ENCODE data around the gene CD226.
"Not testable (repeated sequence)": the region's sequence is repeated elsewhere in the genome, so short reads cannot be mapped to it uniquely, and the experiment has no call there.

The CD226 gene

DNA sequence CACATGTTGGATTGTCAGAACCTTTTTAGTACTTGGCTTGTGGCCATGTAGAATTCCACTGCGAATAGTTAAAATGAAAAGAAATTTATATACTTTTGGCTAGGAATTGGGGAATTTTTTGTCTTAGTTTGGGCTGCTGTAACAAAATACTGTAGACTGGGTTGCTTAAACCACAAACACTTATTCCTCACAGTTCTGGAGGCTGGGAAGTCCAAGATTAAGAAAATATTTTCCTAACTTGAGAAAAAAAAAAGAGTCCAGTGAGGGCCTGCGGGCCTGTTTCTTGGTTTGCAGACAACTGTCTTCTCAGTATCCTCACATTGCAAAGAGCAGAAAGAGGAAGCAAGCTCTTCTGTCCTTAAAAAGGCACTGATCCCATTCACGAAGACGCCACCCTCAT lies 81.9 kb downstream of the CD226 start:
- no peak for FAIRE-seq

- not testable (repeated sequence) for FAIRE-seq
Measured at GRCh38 chr18:69864802-69865201, 82.9 kb downstream of the CD226 start.

DNA sequence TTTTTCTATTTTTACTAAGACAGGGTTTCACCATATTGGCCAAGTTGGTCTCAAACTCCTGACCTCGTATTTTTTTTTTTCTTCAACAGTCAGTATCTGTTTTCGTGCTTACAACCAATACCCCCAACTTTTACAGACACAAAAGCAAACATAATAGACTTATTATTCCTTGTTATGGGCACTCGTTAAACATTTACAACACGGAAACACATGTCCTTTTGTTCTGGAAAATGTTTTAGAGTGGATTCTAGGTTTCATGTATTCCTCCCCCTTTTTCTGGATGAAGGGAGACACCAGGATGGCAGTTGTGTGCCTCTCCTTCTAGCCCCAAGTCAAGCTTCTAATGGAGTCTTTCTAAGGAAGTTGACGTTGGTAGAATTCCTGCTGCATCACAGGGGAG lies 88.8 kb downstream of the CD226 start:
- FAIRE-seq, result no peak

DNA sequence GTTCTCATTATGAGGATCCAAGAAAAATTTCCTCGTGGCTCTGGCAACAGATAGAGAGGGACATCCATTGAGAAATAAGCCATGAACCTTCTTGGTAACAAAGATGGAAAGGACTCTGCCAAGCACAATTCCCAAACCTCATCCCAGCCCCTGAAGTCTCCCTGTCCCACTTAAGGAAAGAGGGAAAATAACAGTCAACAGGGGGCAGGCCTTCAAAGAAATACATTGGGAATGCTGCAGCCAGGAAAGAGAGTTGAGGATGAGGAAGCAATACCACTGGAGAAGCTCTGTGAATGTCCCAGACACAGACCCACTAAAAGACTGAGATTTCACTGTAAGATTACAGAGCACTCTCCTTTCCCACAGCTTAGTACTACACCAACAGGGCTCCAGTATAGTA lies 93.2 kb downstream of the CD226 start:
- no peak for FAIRE-seq

DNA sequence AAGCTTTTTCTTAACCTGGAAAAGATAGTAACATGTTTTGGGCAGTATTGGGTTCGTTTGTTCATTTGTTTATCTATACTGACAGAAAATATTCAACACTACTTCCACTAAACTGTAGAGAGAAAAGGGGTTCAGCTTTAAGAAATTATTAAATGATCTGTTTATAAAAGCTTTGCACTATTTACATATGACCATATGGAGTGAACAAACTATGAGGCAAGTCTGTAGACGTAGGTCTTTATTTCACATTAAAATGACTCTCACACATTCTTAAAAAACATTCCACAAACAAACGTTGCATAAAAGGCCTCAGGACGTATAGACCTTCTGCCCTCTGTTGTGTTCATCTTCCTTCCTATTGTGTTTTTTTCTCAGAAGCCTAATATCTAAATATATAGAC lies 94.6 kb downstream of the CD226 start:
- FAIRE-seq, result no peak

DNA sequence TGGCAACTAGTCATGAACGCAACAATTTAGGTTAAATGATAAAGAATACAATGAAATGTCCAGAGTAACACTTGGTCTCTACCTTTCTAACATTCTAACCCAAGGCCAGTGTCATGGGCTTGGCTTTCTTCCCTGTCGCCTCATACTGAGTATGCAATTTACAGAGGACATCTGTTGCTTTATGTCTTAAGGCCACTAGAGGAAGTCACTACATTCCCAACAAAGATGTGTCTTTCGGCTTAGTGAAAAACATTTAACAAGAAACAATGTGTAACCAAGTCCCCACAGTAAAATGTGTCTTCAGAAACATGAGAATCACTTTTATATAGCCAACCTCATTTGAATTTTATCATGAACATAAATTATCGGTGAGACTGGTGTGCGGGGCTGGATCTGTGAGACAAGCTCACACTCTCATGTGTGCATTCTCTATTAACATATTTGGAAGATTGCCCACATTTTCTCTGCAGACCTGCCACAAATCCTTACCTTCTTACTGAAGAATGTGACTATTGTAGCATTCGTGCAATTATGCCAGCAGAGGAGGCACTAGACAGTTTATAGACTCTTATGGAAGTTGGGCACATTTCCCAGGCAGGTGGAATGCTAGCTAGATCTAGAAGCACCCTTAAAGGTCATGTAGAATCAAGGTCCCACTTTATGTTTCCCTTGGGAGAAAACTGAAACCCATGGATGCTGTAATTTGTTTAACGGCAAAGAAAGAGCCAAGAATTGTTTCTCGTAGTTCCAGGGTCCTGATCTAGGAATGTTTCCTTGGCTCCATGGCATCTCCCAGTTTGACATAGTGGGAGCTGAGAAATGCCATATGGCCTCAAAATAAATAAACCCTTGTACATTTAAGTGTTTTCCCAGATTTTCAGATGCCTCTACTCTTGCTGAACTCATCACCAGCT lies 101.8 kb downstream of the CD226 start:
- peak; percentile 85 for FAIRE-seq

- FAIRE-seq, result no peak
Measured at GRCh38 chr18:69844656-69845055, 103.0 kb downstream of the CD226 start.

DNA sequence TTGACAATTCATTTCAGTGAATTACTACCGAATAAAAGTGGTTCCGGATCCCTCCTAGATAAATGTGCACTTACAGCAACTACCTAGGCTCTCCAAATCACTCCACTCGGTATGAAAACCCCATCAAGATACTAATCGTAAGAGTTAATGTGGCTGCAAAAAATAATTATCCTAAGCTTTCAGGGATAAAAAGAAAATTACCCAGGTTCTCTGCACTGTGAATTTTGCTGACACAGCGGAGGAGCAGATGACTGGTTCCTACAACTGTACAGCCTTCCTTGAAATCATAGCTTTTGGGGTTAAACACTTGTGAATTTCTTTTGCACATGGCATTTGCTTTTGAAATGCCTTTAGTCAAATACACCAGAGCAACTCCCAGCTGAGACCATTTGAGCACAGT lies 104.7 kb downstream of the CD226 start:
- FAIRE-seq, result no peak

DNA sequence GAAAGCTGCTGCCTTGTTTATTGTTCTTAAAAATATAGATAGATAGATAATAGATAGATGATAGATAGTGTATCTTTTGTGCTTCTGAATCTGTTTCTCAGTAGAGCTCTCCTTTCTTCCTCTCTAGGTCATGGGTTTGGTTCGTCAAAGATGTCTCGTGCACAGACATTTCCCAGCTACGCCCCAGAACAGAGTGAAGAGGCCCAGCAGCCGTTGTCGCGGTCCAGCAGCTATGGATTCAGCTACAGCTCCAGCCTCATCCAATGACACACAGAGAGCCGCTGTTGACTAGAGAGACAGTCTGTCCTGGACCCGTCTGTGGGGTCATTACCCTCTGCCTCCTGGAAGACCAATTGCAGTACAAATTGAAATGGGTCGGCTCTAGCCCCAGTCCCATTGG lies 106.6 kb downstream of the CD226 start:
- FAIRE-seq, result no peak

GRCh38 chr18:69840445-69840844 lies 107.2 kb downstream of the CD226 start:
- FAIRE-seq, result no peak

GRCh38 chr18:69840001-69840400 lies 107.7 kb downstream of the CD226 start:
- no peak for FAIRE-seq

DNA sequence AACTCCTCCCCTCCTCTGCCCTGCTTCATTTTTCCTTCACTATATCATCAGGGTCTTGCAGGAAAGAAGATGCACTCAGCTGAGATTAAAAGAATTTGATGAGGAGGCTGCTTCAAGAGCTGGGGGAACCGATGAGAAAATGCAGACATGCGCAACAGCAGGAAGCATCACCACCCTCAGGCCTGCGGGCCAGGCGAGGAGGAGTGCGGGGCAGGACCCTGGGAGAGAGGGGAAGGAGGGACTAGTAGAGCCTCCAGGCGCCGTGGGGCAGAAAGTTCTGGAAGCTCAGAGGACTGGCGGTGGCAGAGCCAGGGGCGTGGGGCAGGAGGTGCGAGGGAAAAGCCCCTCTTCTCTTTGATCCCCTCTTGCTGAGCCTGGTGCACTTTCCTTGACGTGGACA lies 108.2 kb downstream of the CD226 start:
- no peak for FAIRE-seq

- FAIRE-seq, result no peak
Measured at GRCh38 chr18:69838620-69839411, 108.9 kb downstream of the CD226 start.

GRCh38 chr18:69838003-69838402 lies 109.7 kb downstream of the CD226 start:
- no peak for FAIRE-seq

- FAIRE-seq, result not testable (repeated sequence)
Measured at GRCh38 chr18:69834980-69835379, 112.7 kb downstream of the CD226 start.

DNA sequence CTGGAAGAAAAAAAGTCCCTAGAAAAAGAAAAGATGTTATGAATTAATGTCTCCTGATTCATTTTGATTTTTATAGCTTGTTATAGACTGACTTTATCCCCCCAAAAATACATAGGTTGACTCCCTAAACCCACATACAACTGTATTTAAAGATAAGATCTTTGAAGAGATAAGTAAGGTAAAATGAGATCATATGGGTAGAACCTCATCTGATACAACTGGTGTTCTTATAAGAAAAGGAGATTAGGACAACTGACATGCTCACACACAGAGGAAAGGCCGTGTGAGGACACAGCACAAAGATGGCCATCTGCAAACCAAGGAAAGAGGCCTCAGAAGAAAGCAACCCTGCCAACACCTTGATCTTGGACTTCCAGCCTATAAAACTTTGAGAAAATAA lies 117.5 kb downstream of the CD226 start:
- no peak for FAIRE-seq

DNA sequence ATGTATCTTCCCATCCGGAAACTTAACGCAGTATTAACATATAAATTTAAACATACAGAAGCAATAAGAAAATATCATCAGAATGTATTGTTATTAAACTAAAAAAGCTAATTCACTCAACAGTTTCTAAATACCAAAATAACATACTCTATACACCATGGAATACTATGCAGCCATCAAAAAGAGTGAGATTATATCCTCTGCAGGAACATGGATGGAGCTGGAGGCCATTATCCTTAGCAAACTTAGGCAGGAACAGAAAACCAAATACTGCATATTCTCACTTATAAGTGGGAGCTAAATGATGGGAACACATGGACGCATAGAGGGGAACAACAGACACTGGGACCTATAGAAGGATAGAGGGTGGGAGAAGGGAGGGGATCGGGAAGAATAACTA lies 127.1 kb downstream of the CD226 start:
- FAIRE-seq, result no peak

- FAIRE-seq, result no peak
Measured at GRCh38 chr18:69819460-69819859, 128.2 kb downstream of the CD226 start.

- no peak for FAIRE-seq
Measured at GRCh38 chr18:69817335-69817940, 130.2 kb downstream of the CD226 start.

DNA sequence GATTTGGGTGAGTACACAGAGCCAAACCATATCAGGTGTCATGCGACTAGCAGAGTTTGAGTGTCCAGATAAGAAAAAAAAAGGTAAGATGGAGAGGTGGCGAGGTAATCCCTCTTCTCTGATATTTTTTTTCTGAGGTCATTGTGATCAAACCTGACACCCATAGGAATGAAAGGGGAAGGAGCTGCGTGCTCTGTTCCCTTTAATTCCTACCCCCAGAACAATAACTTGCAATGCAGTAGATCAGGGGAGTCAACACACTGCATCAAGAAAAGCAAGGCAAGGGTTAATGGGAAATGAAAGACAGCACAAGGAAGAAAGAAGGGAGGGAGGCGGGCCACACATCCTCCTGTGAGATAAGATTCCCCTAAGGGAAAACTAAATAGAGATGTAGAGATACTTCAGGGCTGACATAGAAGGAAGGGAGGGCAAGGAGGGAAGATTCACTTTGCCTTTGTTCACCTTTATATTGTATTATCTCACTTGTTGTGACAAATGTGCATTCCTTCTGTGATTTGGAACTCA lies 132.8 kb downstream of the CD226 start:
- no peak for FAIRE-seq

DNA sequence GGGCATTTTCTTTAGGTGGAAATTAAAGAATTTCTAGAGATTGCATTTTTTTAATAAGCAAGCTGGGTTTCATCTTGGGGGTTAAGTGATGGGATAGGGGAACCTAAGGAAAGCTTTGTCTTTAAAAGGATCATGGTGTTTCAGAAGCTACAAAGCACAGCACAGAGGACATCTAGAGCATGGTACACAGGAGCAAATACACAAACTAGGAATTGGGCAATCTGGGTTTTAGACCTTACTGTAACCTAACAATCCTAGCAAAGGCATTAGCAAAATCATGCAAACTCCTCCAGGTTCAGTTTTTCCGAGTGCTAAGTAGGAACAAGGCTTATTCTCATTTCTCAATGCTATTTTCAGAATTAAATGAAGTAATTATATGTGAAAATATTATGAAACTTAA lies 134.1 kb downstream of the CD226 start:
- FAIRE-seq, result no peak

DNA sequence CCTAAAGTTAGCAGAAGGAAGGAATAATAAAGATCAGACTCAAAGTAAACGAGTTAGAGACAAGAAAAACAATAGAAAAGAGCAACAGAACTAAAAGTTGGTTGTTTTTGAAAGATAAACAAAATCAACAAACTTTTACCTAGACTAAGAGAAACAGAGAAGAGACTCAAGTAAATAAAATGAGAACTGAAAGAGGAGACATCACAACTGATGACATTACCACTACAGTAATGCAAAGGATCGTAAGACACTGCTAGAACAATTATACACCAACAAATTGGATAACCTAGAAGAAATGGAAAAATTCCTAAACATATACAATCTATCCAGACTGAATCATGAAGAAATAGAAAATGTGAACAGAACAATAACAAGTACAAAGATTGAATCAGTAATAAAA lies 139.3 kb downstream of the CD226 start:
- no peak for FAIRE-seq

GRCh38 chr18:69804776-69805501 lies 142.7 kb downstream of the CD226 start:
- no peak for FAIRE-seq

All from TTC549 (cell line).